Neural cell (in vitro differentiated cells): Measurements from ENCODE around the gene GNG4. TPM values are rescaled to one million over a fixed set of nuclear protein-coding genes. Genes with fewer than 3 reads are reported as not detected.

Experiments
- H2AFZ ChIP-seq: fragments of 200-600, 300-800 bp; sonication (generic), shearing (Covaris generic); 2 replicates; pipeline ENCODE4 v1.6.0; 2014; ENCODE audit warnings: low read depth, mild to moderate bottlenecking, antibody characterized with exemption, low read length, moderate library complexity
- H3F3A ChIP-seq: fragments of 200-600 bp; shearing (Covaris generic); 2 replicates; pipeline ENCODE4 v1.6.1; 2016; ENCODE audit warnings: mild to moderate bottlenecking, moderate library complexity, mixed read lengths, antibody characterized with exemption, low read length; ENCODE audit not compliant: insufficient read depth, poor library complexity, severe bottlenecking
- H3K27ac ChIP-seq: fragments of 200-600, 300-800 bp; sonication (generic), shearing (Covaris generic); 2 replicates; pipeline ENCODE4 v1.5.1; 2014; ENCODE audit warnings: mild to moderate bottlenecking, low read length, moderate library complexity
- H3K27me3 ChIP-seq: fragments of 300-800, 200-600 bp; sonication (generic), shearing (Covaris generic); 2 replicates; pipeline ENCODE4 v1.6.0; 2014; ENCODE audit warnings: mild to moderate bottlenecking, low read depth, low read length, moderate library complexity; ENCODE audit not compliant: insufficient read depth
- H3K36me3 ChIP-seq: fragments of 300-800, 200-600 bp; sonication (generic), shearing (Covaris generic); 2 replicates; pipeline ENCODE4 v1.5.1; 2014; ENCODE audit warnings: mild to moderate bottlenecking, antibody characterized with exemption, low read length, moderate library complexity; ENCODE audit not compliant: insufficient read depth
- H3K4me2 ChIP-seq: fragments of 300-800, 200-600 bp; sonication (generic), shearing (Covaris generic); 2 replicates; pipeline ENCODE4 v1.6.0; 2014; ENCODE audit warnings: mild to moderate bottlenecking, low read length
- H3K4me3 ChIP-seq: fragments of 300-800, 200-600 bp; sonication (generic), shearing (Covaris generic); 2 replicates; pipeline ENCODE4 v1.5.1; 2014; ENCODE audit warnings: mild to moderate bottlenecking, low read length, moderate library complexity
- H3K79me2 ChIP-seq: fragments of 200-600 bp; shearing (Covaris generic); replicated peaks from 2 replicates; pipeline ENCODE4 v1.6.0; 2014; ENCODE audit warnings: mild to moderate bottlenecking, low read length, moderate library complexity; ENCODE audit not compliant: insufficient read depth
- H3K9ac ChIP-seq: fragments of 300-800, 200-600 bp; sonication (generic), shearing (Covaris generic); 2 replicates; pipeline ENCODE4 v1.6.1; 2016; ENCODE audit warnings: mild to moderate bottlenecking, low read length, mixed read lengths
- H3K9me2 ChIP-seq: fragments of 200-600 bp; shearing (Covaris generic); 2 replicates; pipeline ENCODE4 v1.6.1; 2016; ENCODE audit warnings: mild to moderate bottlenecking, low read length, mixed read lengths; ENCODE audit not compliant: insufficient read depth
- H3K9me3 ChIP-seq: fragments of 200-600, 300-800 bp; sonication (generic), shearing (Covaris generic); 2 replicates; pipeline ENCODE4 v1.6.1; 2016; ENCODE audit warnings: mild to moderate bottlenecking, mixed run types, low read length, moderate library complexity, mixed read lengths
- H4K20me1 ChIP-seq: fragments of 200-600 bp; shearing (Covaris generic); 2 replicates; pipeline ENCODE4 v1.6.1; 2016; ENCODE audit warnings: mild to moderate bottlenecking, mixed run types; ENCODE audit not compliant: insufficient read depth
- EP300 ChIP-seq: fragments of 450-650 bp; conservative IDR thresholded peaks from 2 replicates; pipeline ENCODE4 v1.6.1; 2014; ENCODE audit warnings: antibody characterized with exemption, mild to moderate bottlenecking, moderate library complexity; ENCODE audit not compliant: poor library complexity, severe bottlenecking
- EZH2 ChIP-seq: fragments of 200-600, 300-800 bp; shearing (Covaris generic), sonication (generic); IDR thresholded peaks from 2 replicates; pipeline ENCODE4 v1.6.1; 2014; ENCODE audit warnings: antibody characterized with exemption, low read length, borderline replicate concordance, mild to moderate bottlenecking; ENCODE audit not compliant: insufficient read depth, poor library complexity, severe bottlenecking
- MXI1 ChIP-seq: fragments of 450-650 bp; conservative IDR thresholded peaks from 2 replicates; pipeline ENCODE4 v1.6.1; 2014; ENCODE audit warnings: antibody characterized with exemption, mild to moderate bottlenecking; ENCODE audit not compliant: poor library complexity, severe bottlenecking
- POLR2AphosphoS5 ChIP-seq: IDR thresholded peaks from 2 replicates; pipeline ENCODE4 v1.6.1; 2012
- RAD21 ChIP-seq: fragments of 450-650 bp; conservative IDR thresholded peaks from 2 replicates; pipeline ENCODE4 v1.6.1; 2014; ENCODE audit warnings: antibody characterized with exemption, mild to moderate bottlenecking, moderate library complexity
- SMC3 ChIP-seq: fragments of 450-650 bp; conservative IDR thresholded peaks from 2 replicates; pipeline ENCODE4 v1.6.1; 2014; ENCODE audit warnings: antibody characterized with exemption, mild to moderate bottlenecking, moderate library complexity; ENCODE audit not compliant: poor library complexity
- TAF1 ChIP-seq: IDR thresholded peaks from 2 replicates; pipeline ENCODE4 v1.6.1; 2012; ENCODE audit warnings: low read depth
- polyA plus RNA-seq: library from polyadenylated mRNA; depleted of rRNA; stranded (reverse); fragments of >200 nt; gene quantifications from 2 replicates; pipeline ENCODE4 v1.2.3, GENCODE V29; 2014
- TF ChIP-seq, protein P1 (sequence below): fragments of 450-650 bp; IDR thresholded peaks from 2 replicates; pipeline ENCODE4 v1.5.1; 2014; ENCODE audit warnings: antibody characterized with exemption, mild to moderate bottlenecking, moderate library complexity; ENCODE audit not compliant: poor library complexity, severe bottlenecking
- TF ChIP-seq, protein P2 (sequence below): IDR thresholded peaks from 2 replicates; pipeline ENCODE4 v1.6.1; 2012; ENCODE audit warnings: borderline replicate concordance

The GNG4 gene
- polyA plus RNA-seq, 1 donor from 2014 or later: 63.2 TPM

DNA sequence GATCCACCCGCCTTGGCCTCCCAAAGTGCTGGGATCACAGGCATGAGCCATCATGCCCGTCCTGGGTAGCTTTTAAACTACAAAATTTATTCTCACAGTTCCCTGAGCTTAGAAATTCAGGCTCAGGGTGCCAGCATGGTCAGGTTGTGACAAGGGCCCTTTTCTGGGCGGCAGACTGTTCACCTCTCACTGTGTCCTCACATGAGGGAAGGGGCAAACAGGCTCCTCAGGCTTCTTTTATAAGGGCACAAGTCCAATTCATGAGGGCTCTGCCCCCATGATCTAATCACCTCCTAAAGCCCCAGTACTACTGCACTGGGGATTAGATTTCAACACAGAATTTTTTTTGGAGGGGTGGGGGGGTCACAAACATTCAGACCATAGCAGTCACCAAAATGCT lies 36.8 kb downstream of the GNG4 start:
- Histone ChIP-seq H3K36me3 (no peaks in the 10 kb centered on the region), H4K20me1 (no peaks in the 10 kb centered on the region)
- TF ChIP-seq POLR2AphosphoS5 (no peak), EP300 (no peak), MXI1 (no peak), SMC3 (no peak), TAF1 (no peak), RAD21 (no peak), EZH2 (no peak)
- TF ChIP-seq, protein P1, sequence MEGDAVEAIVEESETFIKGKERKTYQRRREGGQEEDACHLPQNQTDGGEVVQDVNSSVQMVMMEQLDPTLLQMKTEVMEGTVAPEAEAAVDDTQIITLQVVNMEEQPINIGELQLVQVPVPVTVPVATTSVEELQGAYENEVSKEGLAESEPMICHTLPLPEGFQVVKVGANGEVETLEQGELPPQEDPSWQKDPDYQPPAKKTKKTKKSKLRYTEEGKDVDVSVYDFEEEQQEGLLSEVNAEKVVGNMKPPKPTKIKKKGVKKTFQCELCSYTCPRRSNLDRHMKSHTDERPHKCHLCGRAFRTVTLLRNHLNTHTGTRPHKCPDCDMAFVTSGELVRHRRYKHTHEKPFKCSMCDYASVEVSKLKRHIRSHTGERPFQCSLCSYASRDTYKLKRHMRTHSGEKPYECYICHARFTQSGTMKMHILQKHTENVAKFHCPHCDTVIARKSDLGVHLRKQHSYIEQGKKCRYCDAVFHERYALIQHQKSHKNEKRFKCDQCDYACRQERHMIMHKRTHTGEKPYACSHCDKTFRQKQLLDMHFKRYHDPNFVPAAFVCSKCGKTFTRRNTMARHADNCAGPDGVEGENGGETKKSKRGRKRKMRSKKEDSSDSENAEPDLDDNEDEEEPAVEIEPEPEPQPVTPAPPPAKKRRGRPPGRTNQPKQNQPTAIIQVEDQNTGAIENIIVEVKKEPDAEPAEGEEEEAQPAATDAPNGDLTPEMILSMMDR: no peak
- TF ChIP-seq, protein P2, sequence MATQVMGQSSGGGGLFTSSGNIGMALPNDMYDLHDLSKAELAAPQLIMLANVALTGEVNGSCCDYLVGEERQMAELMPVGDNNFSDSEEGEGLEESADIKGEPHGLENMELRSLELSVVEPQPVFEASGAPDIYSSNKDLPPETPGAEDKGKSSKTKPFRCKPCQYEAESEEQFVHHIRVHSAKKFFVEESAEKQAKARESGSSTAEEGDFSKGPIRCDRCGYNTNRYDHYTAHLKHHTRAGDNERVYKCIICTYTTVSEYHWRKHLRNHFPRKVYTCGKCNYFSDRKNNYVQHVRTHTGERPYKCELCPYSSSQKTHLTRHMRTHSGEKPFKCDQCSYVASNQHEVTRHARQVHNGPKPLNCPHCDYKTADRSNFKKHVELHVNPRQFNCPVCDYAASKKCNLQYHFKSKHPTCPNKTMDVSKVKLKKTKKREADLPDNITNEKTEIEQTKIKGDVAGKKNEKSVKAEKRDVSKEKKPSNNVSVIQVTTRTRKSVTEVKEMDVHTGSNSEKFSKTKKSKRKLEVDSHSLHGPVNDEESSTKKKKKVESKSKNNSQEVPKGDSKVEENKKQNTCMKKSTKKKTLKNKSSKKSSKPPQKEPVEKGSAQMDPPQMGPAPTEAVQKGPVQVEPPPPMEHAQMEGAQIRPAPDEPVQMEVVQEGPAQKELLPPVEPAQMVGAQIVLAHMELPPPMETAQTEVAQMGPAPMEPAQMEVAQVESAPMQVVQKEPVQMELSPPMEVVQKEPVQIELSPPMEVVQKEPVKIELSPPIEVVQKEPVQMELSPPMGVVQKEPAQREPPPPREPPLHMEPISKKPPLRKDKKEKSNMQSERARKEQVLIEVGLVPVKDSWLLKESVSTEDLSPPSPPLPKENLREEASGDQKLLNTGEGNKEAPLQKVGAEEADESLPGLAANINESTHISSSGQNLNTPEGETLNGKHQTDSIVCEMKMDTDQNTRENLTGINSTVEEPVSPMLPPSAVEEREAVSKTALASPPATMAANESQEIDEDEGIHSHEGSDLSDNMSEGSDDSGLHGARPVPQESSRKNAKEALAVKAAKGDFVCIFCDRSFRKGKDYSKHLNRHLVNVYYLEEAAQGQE: no peak

DNA sequence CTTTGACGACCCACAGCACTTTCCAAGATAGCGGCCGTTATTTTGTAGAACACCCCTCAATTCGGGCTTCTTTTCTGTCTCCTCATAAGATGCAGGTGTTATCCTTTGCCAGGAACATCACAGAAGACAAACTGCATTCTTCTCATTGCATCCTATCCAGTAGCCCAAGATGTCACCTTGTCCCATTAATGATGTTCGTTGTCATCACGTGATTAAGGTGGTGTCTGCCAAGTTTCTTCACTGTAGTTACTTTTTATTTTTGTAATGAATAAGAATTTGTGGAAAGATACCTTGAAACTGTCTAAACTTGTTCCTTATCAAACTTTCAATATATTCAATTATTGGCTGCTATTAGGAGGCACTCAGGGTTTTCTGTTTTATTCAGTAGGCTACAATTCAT lies 39.4 kb downstream of the GNG4 start:
- H3K4me3 ChIP-seq: no peak overlapping the region
- no peak overlapping the region for H3K27ac ChIP-seq
- H4K20me1 ChIP-seq: no peaks in the 10 kb centered on the region
- no peak overlapping the region for H2AFZ ChIP-seq
- no peak overlapping the region for H3K4me2 ChIP-seq
- peaks cover 3% of the 10 kb centered on the region for H3K79me2 ChIP-seq
- no peak overlapping the region for H3K9ac ChIP-seq
- no peaks in the 10 kb centered on the region for H3K36me3 ChIP-seq
- TF ChIP-seq, protein P1: no peak
- TF ChIP-seq POLR2AphosphoS5: no peak
- no peak for TF ChIP-seq EZH2
- H3K9me2 ChIP-seq: no peaks in the 10 kb centered on the region
- H3K9me3 ChIP-seq: no peaks in the 10 kb centered on the region
- no peaks in the 10 kb centered on the region for H3F3A ChIP-seq
- no peaks in the 10 kb centered on the region for H3K27me3 ChIP-seq

More for the DNA sequence above, 36.8 kb downstream of the GNG4 start:
- H3K27me3 ChIP-seq: no peaks in the 10 kb centered on the region
- H3F3A ChIP-seq: no peaks in the 10 kb centered on the region
- no peaks in the 10 kb centered on the region for H3K9me2 ChIP-seq
- no peak overlapping the region for H3K9ac ChIP-seq
- no peak overlapping the region for H2AFZ ChIP-seq
- no peak overlapping the region for H3K27ac ChIP-seq
- H3K4me2 ChIP-seq: no peak overlapping the region
- no peaks in the 10 kb centered on the region for H3K9me3 ChIP-seq
- no peaks in the 10 kb centered on the region for H3K79me2 ChIP-seq
- no peak overlapping the region for H3K4me3 ChIP-seq
